ENCODE results near the gene FAM32A. TPM values are rescaled to one million over a fixed set of nuclear protein-coding genes. Genes with fewer than 3 reads are reported as not detected.

FAM32A gene
- total and polyA plus RNA-seq, 12 donors: 68.1 to 159 (median 89.8) TPM

DNA sequence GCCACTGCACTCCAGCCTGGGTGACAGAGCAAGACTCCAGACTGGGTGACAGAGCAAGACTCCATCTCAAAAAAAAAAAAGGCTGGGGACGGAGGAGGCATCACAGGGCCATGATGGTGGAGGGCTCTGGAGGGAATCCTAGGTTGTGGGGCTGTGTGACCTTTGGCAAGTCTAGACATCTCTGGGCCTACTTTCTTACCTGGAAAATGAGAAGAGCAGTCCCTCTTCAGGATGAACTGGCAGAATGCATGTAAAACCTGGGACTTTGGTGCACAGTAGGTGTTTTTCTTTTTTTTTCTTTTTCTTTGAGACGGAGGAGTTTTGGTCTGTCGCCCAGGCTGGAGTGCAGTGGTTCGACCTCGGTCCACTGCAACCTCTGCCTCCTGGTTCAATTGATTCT, 25.6 kb upstream of the FAM32A start:
- Histone ChIP-seq H3K36me3 (replicated peaks in 1 of 2) (no peaks in the 10 kb centered on the region), H3K4me1 (replicated peaks in 1 of 2) (peaks cover 0 to 4% of the 10 kb centered on the region in 2 donors), H3K9me3 (replicated peaks in 1 of 3) (no peaks in the 10 kb centered on the region), H3K27me3 (no peaks in the 10 kb centered on the region), H3K27ac (no peak overlapping the region), H3K4me3 (no peak overlapping the region)
- WGBS, 4 donors: 87 to 92% (median 91%) methylated on average over 5 of the region's 5 CpGs
- TF ChIP-seq, protein P1, sequence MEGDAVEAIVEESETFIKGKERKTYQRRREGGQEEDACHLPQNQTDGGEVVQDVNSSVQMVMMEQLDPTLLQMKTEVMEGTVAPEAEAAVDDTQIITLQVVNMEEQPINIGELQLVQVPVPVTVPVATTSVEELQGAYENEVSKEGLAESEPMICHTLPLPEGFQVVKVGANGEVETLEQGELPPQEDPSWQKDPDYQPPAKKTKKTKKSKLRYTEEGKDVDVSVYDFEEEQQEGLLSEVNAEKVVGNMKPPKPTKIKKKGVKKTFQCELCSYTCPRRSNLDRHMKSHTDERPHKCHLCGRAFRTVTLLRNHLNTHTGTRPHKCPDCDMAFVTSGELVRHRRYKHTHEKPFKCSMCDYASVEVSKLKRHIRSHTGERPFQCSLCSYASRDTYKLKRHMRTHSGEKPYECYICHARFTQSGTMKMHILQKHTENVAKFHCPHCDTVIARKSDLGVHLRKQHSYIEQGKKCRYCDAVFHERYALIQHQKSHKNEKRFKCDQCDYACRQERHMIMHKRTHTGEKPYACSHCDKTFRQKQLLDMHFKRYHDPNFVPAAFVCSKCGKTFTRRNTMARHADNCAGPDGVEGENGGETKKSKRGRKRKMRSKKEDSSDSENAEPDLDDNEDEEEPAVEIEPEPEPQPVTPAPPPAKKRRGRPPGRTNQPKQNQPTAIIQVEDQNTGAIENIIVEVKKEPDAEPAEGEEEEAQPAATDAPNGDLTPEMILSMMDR (IDR thresholded peaks at IDR 0.05): no peak
- no peak for TF ChIP-seq POLR2A (IDR thresholded peaks at IDR 0.05)
- intact Hi-C loops (cut with DNase I): no loop called here
- no peak for DNase-seq

GRCh38 chr19:16160445-16160942, 24.7 kb upstream of the FAM32A start:
- no peaks in the 10 kb centered on the region for H3K27me3 ChIP-seq
- H3K27ac ChIP-seq: no peak overlapping the region
- WGBS, 4 donors: 58 to 83% (median 64%) methylated on average over 4 to 6 of the region's 6 CpGs
- TF ChIP-seq, protein P1 (IDR thresholded peaks at IDR 0.05): no peak
- TF ChIP-seq POLR2A (IDR thresholded peaks at IDR 0.05): no peak
- intact Hi-C loops (cut with DNase I): no loop called here
- peaks cover 0 to 4% of the 10 kb centered on the region in 2 donors for H3K4me1 ChIP-seq (replicated peaks in 1 of 2)
- H3K9me3 ChIP-seq (replicated peaks in 1 of 3): no peaks in the 10 kb centered on the region
- DNase-seq: no peak
- H3K36me3 ChIP-seq (replicated peaks in 1 of 2): no peaks in the 10 kb centered on the region
- H3K4me3 ChIP-seq: no peak overlapping the region

DNA sequence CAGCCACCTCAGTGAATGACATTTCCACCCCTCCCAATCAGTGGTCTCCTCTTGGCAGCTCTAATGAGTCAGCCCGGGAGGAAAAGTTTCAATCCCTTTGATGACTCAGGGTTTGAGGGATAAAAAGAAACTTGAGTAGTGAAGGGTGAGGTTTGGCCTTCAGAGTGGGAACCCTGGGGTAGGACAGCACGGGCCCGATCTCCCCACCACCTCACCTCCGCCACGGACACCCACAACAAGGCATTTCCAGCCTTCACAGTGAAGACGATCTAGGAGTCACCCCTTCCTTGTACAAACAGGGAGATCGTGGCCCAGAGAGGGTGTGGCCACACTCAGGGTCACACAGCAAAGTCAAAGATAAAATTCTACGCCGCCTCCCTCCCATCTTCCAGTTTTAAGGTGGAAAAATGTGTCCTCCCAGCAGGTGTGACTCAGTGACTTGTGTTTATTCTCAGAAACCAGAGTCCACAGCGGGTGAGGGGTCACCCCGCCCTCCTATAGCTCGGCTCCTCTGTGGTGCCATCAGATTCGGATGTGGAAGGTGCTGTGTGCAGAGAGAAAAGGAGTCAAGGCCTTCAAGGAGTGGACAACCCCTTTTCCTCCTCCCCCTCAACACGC, 24.2 kb upstream of the FAM32A start:
- TF ChIP-seq POLR2A (IDR thresholded peaks at IDR 0.05): no peak
- TF ChIP-seq, protein P1 (IDR thresholded peaks at IDR 0.05): no peak

GRCh38 chr19:16161840-16162239, 23.4 kb upstream of the FAM32A start:
- H3K9me3 ChIP-seq (replicated peaks in 1 of 3): no peaks in the 10 kb centered on the region
- DNase-seq: no peak
- H3K4me3 ChIP-seq: no peak overlapping the region
- H3K36me3 ChIP-seq (replicated peaks in 1 of 2): no peaks in the 10 kb centered on the region
- WGBS, 4 donors: 57 to 71% (median 58%) methylated on average over 3 of the region's 3 CpGs
- intact Hi-C loops (cut with DNase I): no loop called here
- H3K27ac ChIP-seq: no peak overlapping the region
- TF ChIP-seq, protein P1 (IDR thresholded peaks at IDR 0.05): no peak
- TF ChIP-seq POLR2A (IDR thresholded peaks at IDR 0.05): no peak
- H3K4me1 ChIP-seq (replicated peaks in 1 of 2): peaks cover 0 to 4% of the 10 kb centered on the region in 2 donors
- no peaks in the 10 kb centered on the region for H3K27me3 ChIP-seq

More for the DNA sequence above, 24.2 kb upstream of the FAM32A start:
- H3K27ac ChIP-seq: peak overlapping the region in 1 of 5 donors; percentile 65
- peaks cover 0 to 4% of the 10 kb centered on the region in 2 donors for H3K4me1 ChIP-seq (replicated peaks in 1 of 2)
- H3K9me3 ChIP-seq (replicated peaks in 1 of 3): no peaks in the 10 kb centered on the region
- H3K36me3 ChIP-seq (replicated peaks in 1 of 2): no peaks in the 10 kb centered on the region
- intact Hi-C loops (cut with DNase I): no loop called here
- 34 to 42% (median 41%) methylated on average over 13 to 14 of the region's 14 CpGs for WGBS, 4 donors
- peak in 4 of 7 donors; percentile 29 to 43 (median 39) for DNase-seq
- no peak overlapping the region for H3K4me3 ChIP-seq
- H3K27me3 ChIP-seq: no peaks in the 10 kb centered on the region

Measured in adrenal gland (tissue), 12 donors.